Loucy (cell line): Measurements from ENCODE around the gene CDK2.

Source experiments
- H2AFZ ChIP-seq: fragments of 200-600 bp; sonication (generic); 2 replicates; pipeline ENCODE4 v1.6.0; 2016; ENCODE audit warnings: antibody characterized with exemption, mild to moderate bottlenecking, low read length, moderate library complexity
- H3F3A ChIP-seq: fragments of 200-600 bp; 2 replicates; pipeline ENCODE4 v1.6.0; 2016; ENCODE audit warnings: antibody characterized with exemption, low read depth, mild to moderate bottlenecking
- H3K27me3 ChIP-seq: fragments of 200-600 bp; sonication (generic); 2 replicates; pipeline ENCODE4 v1.6.1; 2014; ENCODE audit warnings: low read length, mild to moderate bottlenecking; ENCODE audit not compliant: insufficient read depth, poor library complexity, severe bottlenecking
- H3K36me3 ChIP-seq: fragments of 200-600 bp; sonication (generic); 2 replicates; pipeline ENCODE4 v1.6.1; 2016; ENCODE audit warnings: low read length; ENCODE audit not compliant: insufficient read depth
- H3K4me1 ChIP-seq: fragments of 200-600 bp; sonication (generic); 2 replicates; pipeline ENCODE4 v1.5.1; 2014; ENCODE audit warnings: low read length, mild to moderate bottlenecking; ENCODE audit not compliant: insufficient read depth, poor library complexity, severe bottlenecking
- H3K4me2 ChIP-seq: fragments of 200-600 bp; sonication (generic); 2 replicates; pipeline ENCODE4 v1.6.0; 2014; ENCODE audit warnings: antibody characterized with exemption, low read length, low read depth, mild to moderate bottlenecking; ENCODE audit not compliant: poor library complexity, severe bottlenecking
- H3K4me3 ChIP-seq: fragments of 200-600 bp; sonication (generic); 2 replicates; pipeline ENCODE4 v1.5.1; 2014; ENCODE audit warnings: low read length, mild to moderate bottlenecking, mixed read lengths; ENCODE audit not compliant: poor library complexity, severe bottlenecking
- H3K79me2 ChIP-seq: fragments of 200-600 bp; sonication (generic); 2 replicates; pipeline ENCODE4 v1.6.1; 2014; ENCODE audit warnings: low read length; ENCODE audit not compliant: insufficient read depth
- H3K9ac ChIP-seq: fragments of 200-600 bp; sonication (generic); 2 replicates; pipeline ENCODE4 v1.6.0; 2014; ENCODE audit warnings: mild to moderate bottlenecking, low read depth, low read length, moderate library complexity; ENCODE audit not compliant: poor library complexity, severe bottlenecking
- H3K9me2 ChIP-seq: fragments of 200-600 bp; sonication (generic); replicated peaks from 2 replicates; pipeline ENCODE4 v1.6.1; 2016; ENCODE audit warnings: low read depth, low read length, mixed read lengths
- H3K9me3 ChIP-seq: fragments of 200-600 bp; sonication (generic); 2 replicates; pipeline ENCODE4 v1.6.1; 2014; ENCODE audit warnings: mild to moderate bottlenecking, antibody characterized with exemption, low read length, low read depth; ENCODE audit not compliant: insufficient read depth
- H4K20me1 ChIP-seq: fragments of 200-600 bp; sonication (generic); 2 replicates; pipeline ENCODE4 v1.6.0; 2014; ENCODE audit warnings: antibody characterized with exemption, low read length, mild to moderate bottlenecking; ENCODE audit not compliant: insufficient read depth, poor library complexity, severe bottlenecking
- EZH2phosphoT487 ChIP-seq: fragments of 200-600 bp; IDR thresholded peaks from 2 replicates; pipeline ENCODE4 v1.6.1; 2018; ENCODE audit warnings: antibody characterized with exemption, mild to moderate bottlenecking, moderate library complexity, borderline replicate concordance
- TF ChIP-seq, protein P1 (sequence below): fragments of 200-600 bp; sonication (generic); conservative IDR thresholded peaks from 2 replicates; pipeline ENCODE4 v1.5.1; 2014; ENCODE audit warnings: mild to moderate bottlenecking, antibody characterized with exemption, low read length

The CDK2 gene

DNA sequence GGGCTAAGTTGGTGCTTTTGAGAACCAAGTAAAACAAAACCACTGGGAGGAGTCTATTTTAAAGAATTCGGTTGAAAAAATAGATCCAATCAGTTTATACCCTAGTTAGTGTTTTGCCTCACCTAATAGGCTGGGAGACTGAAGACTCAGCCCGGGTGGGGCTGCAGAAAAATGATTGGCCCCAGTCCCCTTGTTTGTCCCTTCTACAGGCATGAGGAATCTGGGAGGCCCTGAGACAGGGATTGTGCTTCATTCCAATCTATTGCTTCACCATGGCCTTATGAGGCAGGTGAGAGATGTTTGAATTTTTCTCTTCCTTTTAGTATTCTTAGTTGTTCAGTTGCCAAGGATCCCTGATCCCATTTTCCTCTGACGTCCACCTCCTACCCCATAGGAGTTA, 5.4 kb downstream of the CDK2 start:
- Histone ChIP-seq H3K4me2 (peak overlapping the region; percentile 97), H3K4me3 (peak overlapping the region; percentile 91), H3K9me2 (no peaks in the 10 kb centered on the region), H3K36me3 (no peaks in the 10 kb centered on the region), H3F3A (no peaks in the 10 kb centered on the region), H2AFZ (no peak overlapping the region), H3K79me2 (peaks cover 67% of the 10 kb centered on the region), H3K9ac (peak overlapping the region; percentile 82), H3K27me3 (no peaks in the 10 kb centered on the region), H3K4me1 (peaks cover 35% of the 10 kb centered on the region), H4K20me1 (peaks cover 18% of the 10 kb centered on the region), H3K9me3 (no peaks in the 10 kb centered on the region)
- TF ChIP-seq EZH2phosphoT487 = no peak
- TF ChIP-seq, protein P1, sequence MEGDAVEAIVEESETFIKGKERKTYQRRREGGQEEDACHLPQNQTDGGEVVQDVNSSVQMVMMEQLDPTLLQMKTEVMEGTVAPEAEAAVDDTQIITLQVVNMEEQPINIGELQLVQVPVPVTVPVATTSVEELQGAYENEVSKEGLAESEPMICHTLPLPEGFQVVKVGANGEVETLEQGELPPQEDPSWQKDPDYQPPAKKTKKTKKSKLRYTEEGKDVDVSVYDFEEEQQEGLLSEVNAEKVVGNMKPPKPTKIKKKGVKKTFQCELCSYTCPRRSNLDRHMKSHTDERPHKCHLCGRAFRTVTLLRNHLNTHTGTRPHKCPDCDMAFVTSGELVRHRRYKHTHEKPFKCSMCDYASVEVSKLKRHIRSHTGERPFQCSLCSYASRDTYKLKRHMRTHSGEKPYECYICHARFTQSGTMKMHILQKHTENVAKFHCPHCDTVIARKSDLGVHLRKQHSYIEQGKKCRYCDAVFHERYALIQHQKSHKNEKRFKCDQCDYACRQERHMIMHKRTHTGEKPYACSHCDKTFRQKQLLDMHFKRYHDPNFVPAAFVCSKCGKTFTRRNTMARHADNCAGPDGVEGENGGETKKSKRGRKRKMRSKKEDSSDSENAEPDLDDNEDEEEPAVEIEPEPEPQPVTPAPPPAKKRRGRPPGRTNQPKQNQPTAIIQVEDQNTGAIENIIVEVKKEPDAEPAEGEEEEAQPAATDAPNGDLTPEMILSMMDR = no peak

- Histone ChIP-seq H3K27me3 (no peaks in the 10 kb centered on the region), H3K9me3 (no peaks in the 10 kb centered on the region), H3F3A (no peaks in the 10 kb centered on the region), H3K4me3 (peak overlapping the region; percentile 91), H3K4me2 (peak overlapping the region; percentile 97), H4K20me1 (peaks cover 16% of the 10 kb centered on the region), H3K9ac (peak overlapping the region; percentile 82), H3K36me3 (no peaks in the 10 kb centered on the region), H3K9me2 (no peaks in the 10 kb centered on the region), H2AFZ (no peak overlapping the region), H3K79me2 (peaks cover 67% of the 10 kb centered on the region), H3K4me1 (peaks cover 37% of the 10 kb centered on the region)
- TF ChIP-seq EZH2phosphoT487 = no peak
These were observed 5.8 kb downstream of the CDK2 start for GRCh38 chr12:55972456-55972855.

GRCh38 chr12:55972911-55973598, 6.4 kb downstream of the CDK2 start:
- Histone ChIP-seq H4K20me1 (peaks cover 10% of the 10 kb centered on the region), H2AFZ (peak overlapping the region; percentile 88), H3K9me3 (no peaks in the 10 kb centered on the region), H3K36me3 (no peaks in the 10 kb centered on the region), H3K79me2 (peaks cover 67% of the 10 kb centered on the region), H3F3A (no peaks in the 10 kb centered on the region), H3K4me3 (peak overlapping the region; percentile 91), H3K27me3 (no peaks in the 10 kb centered on the region), H3K9me2 (no peaks in the 10 kb centered on the region), H3K9ac (peak overlapping the region; percentile 82), H3K4me2 (peak overlapping the region; percentile 97), H3K4me1 (peaks cover 36% of the 10 kb centered on the region)
- no peak for TF ChIP-seq EZH2phosphoT487
- TF ChIP-seq, protein P1 = no peak
